SW480 (cell line): Measurements from ENCODE around the gene ZC3H12A.

ENCODE experiments used
- DNase-seq: peaks from one replicate; pipeline ENCODE4 v3.0.0-alpha.2; 2016; ENCODE audit warnings: low spot score

ZC3H12A gene

GRCh38 chr1:37455516-37455915 lies 18.9 kb upstream of the ZC3H12A start:
- no peak for DNase-seq

GRCh38 chr1:37456614-37457013 lies 17.8 kb upstream of the ZC3H12A start:
- no peak for DNase-seq

- no peak for DNase-seq
Observed at GRCh38 chr1:37458551-37458950, 15.8 kb upstream of the ZC3H12A start.

- no peak for DNase-seq
Observed at GRCh38 chr1:37461698-37462436, 12.5 kb upstream of the ZC3H12A start.

- no peak for DNase-seq
Observed at GRCh38 chr1:37464443-37464842, 9.9 kb upstream of the ZC3H12A start.

GRCh38 chr1:37465593-37466517 lies 8.5 kb upstream of the ZC3H12A start:
- no peak for DNase-seq

GRCh38 chr1:37468037-37468436 lies 6.3 kb upstream of the ZC3H12A start:
- no peak for DNase-seq

GRCh38 chr1:37469386-37469785 lies 5.0 kb upstream of the ZC3H12A start:
- DNase-seq, result no peak

- peak; percentile 75 for DNase-seq
Observed at GRCh38 chr1:37471345-37472231, 2.8 kb upstream of the ZC3H12A start.

- DNase-seq, result no peak
Observed at GRCh38 chr1:37472281-37472680, 2.1 kb upstream of the ZC3H12A start.

GRCh38 chr1:37472994-37473393 lies 1.4 kb upstream of the ZC3H12A start:
- DNase-seq, result no peak

GRCh38 chr1:37473431-37474045 lies 842 bp upstream of the ZC3H12A start:
- DNase-seq, result peak; percentile 36

- no peak for DNase-seq
Observed at GRCh38 chr1:37474697-37475379, 458 bp downstream of the ZC3H12A start.

GRCh38 chr1:37475380-37476086 lies 1.2 kb downstream of the ZC3H12A start:
- peak; percentile 25 for DNase-seq

GRCh38 chr1:37476087-37476452 lies 1.7 kb downstream of the ZC3H12A start:
- DNase-seq, result no peak

- peak; percentile 52 for DNase-seq
Observed at GRCh38 chr1:37476460-37477197, 2.2 kb downstream of the ZC3H12A start.

GRCh38 chr1:37477198-37477931 lies 3.0 kb downstream of the ZC3H12A start:
- peak; percentile 30 for DNase-seq

- DNase-seq, result peak; percentile 5
Observed at GRCh38 chr1:37477946-37478345, 3.6 kb downstream of the ZC3H12A start.

GRCh38 chr1:37478451-37478881 lies 4.1 kb downstream of the ZC3H12A start:
- DNase-seq, result peak; percentile 9
